Stomach (tissue), 9 donors: ENCODE measurements around the gene SLC46A2. TPM values are rescaled to one million over a fixed set of nuclear protein-coding genes. Genes with fewer than 3 reads are reported as not detected.
A peak's percentile ranks its signal among the peaks of the same experiment; 100 is the strongest.

ENCODE experiments used
- DNase-seq, 2 donors: peaks; one replicate each; pipeline versions ENCODE4 v3.0.0 to v3.0.0-alpha.2; 2013 to 2019
- H3K27ac ChIP-seq, 5 donors: fragments of 200-600 bp in 4 of 5; sonication (generic) in 4 of 5; one replicate each; pipeline ENCODE4 v1.5.1; 2013 to 2019; ENCODE audit warnings: mild to moderate bottlenecking in 1 of 5, moderate library complexity in 1 of 5
- H3K27me3 ChIP-seq, 3 donors: fragments of 200-600 bp; sonication (generic); one replicate each; pipeline ENCODE4 v1.5.1; 2017 to 2019; ENCODE audit warnings: mixed run types in 1 of 3
- H3K36me3 ChIP-seq, 4 donors: fragments of 200-600 bp; sonication (generic); 1 replicate in 3 of 4; 2 replicates in 1 of 4; pipeline ENCODE4 v1.5.1; 2016 to 2019
- H3K4me1 ChIP-seq, 4 donors: fragments of 200-600 bp; sonication (generic); one replicate each; pipeline ENCODE4 v1.5.1; 2016 to 2019
- H3K4me3 ChIP-seq, 4 donors: fragments of 200-600 bp; sonication (generic) in 3 of 4; one replicate each; pipeline ENCODE4 v1.5.1; 2016 to 2019; ENCODE audit warnings: mild to moderate bottlenecking in 1 of 4
- H3K9me3 ChIP-seq, 4 donors: fragments of 200-600 bp; sonication (generic); one replicate each; pipeline ENCODE4 v1.5.1; 2016 to 2019
- EP300 ChIP-seq: sonication (generic); formaldehyde crosslinking; IDR thresholded peaks from one replicate; pipeline ENCODE4 v1.6.1; 2017; ENCODE audit warnings: antibody characterized with exemption
- POLR2A ChIP-seq, 4 donors: fragments of 450-650 bp; IDR thresholded peaks; one replicate each; pipeline ENCODE4 v1.6.1; 2016; ENCODE audit warnings: antibody characterized with exemption in 4 of 4, control low read depth in 2 of 4, mild to moderate bottlenecking in 1 of 4, moderate library complexity in 1 of 4
- POLR2AphosphoS5 ChIP-seq, 3 donors: sonication (generic); formaldehyde crosslinking; IDR thresholded peaks; one replicate each; pipeline ENCODE4 v1.6.1; 2016; ENCODE audit warnings: antibody characterized with exemption in 3 of 3
- WGBS, 5 donors: extraction: QIAGEN DNeasy Blood & Tissue Kit in 3 of 5; methylation state at CpG; one replicate each; pipeline versions ENCODE4 v1.1.5 to v1.1.7; 2013 to 2018; 5-methylcytosine and 5-hydroxymethylcytosine counted together
- intact Hi-C: fragments of 100-400 bp; cut with DNase I; formaldehyde crosslinking; loops from one replicate; pipeline ENCODE4 v1.15.1; 2023; ENCODE audit warnings: low total_unique reads
- polyA plus RNA-seq, 3 donors: library from polyadenylated mRNA; stranded (reverse); fragments of 200-250 nt; gene quantifications; one replicate each; pipeline ENCODE4 v1.2.3, GENCODE V29; 2013
- total RNA-seq, 5 donors: library from RNA; depleted of rRNA; stranded (reverse); fragments of >200 nt; gene quantifications; one replicate each; pipeline versions ENCODE4 v1.1.0 to v1.2.3, GENCODE V29; 2014 to 2016
- TF ChIP-seq, protein P1 (sequence below), 7 experiments: fragments of 450-650 bp in 4 of 7; fragments of 200-600 bp in 3 of 7; sonication (generic) in 3 of 7; IDR thresholded peaks; one replicate each; pipeline ENCODE4 v1.5.1; 2016 to 2019; ENCODE audit warnings: antibody characterized with exemption in 7 of 7, control low read depth in 2 of 7, mild to moderate bottlenecking in 1 of 7
- donor health status: healthy with polysubstance abuse.
- donor health status: Bipolar disorder and iron deficiency.
- donor health status: healthy.

Gene SLC46A2
- total and polyA plus RNA-seq, 8 donors = 0.20 TPM; not detected in 7

DNA sequence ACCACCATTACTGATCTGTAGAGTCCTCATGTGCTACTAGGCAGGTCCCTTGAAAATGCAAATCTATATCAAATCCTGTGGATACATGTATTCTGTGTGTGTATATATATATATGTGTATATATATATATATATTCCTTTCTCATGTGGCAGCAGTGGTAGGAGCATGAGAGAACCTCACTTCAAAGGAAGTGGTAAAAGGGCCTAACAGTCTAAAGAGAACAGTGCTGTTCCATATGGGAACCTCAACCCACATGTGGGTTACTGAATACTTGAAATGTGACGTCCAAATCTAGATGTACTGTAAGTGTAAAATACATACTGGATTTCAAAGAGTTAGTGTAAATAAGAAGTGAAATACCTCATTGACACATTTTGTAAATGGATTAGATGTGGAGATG, 5.4 kb downstream of the SLC46A2 start:
- Histone ChIP-seq H3K9me3 (no peaks in the 10 kb centered on the region), H3K27ac (no peak overlapping the region), H3K36me3 (peaks cover 0 to 17% (median 8%) of the 10 kb centered on the region in 4 donors), H3K27me3 (peaks cover 0 to 16% (median 9%) of the 10 kb centered on the region in 3 donors), H3K4me3 (no peak overlapping the region), H3K4me1 (peaks cover 5 to 6% (median 6%) of the 10 kb centered on the region in 4 donors)
- no peak for TF ChIP-seq POLR2AphosphoS5 (IDR thresholded peaks at IDR 0.05)
- TF ChIP-seq EP300 = no peak
- TF ChIP-seq POLR2A (IDR thresholded peaks at IDR 0.05) = no peak
- TF ChIP-seq, protein P1, sequence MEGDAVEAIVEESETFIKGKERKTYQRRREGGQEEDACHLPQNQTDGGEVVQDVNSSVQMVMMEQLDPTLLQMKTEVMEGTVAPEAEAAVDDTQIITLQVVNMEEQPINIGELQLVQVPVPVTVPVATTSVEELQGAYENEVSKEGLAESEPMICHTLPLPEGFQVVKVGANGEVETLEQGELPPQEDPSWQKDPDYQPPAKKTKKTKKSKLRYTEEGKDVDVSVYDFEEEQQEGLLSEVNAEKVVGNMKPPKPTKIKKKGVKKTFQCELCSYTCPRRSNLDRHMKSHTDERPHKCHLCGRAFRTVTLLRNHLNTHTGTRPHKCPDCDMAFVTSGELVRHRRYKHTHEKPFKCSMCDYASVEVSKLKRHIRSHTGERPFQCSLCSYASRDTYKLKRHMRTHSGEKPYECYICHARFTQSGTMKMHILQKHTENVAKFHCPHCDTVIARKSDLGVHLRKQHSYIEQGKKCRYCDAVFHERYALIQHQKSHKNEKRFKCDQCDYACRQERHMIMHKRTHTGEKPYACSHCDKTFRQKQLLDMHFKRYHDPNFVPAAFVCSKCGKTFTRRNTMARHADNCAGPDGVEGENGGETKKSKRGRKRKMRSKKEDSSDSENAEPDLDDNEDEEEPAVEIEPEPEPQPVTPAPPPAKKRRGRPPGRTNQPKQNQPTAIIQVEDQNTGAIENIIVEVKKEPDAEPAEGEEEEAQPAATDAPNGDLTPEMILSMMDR (IDR thresholded peaks at IDR 0.05) = no peak
- WGBS, 5 donors = 76 to 90% (median 84%) methylated on average over 1 of the region's 1 CpG
- intact Hi-C loops = no loop called here
- no peak for DNase-seq

DNA sequence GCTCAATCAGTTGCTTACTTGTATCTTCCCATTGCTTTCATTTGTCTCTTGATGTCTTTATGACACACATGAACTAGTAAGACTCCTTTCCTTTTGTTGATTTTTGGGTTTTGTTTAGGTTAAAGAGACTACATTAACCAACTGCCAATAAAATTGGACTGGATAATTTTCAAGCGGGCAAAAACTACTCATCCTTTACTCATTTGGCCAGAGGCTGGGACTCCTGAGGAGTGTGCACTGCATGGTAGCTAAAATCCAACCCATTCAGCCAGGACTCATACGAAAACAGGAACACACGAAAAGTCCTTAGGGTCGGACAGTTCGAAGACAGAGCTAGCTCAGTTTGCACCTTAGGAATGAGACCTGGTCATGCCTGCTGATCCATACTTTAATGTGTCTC, 6.0 kb downstream of the SLC46A2 start:
- H3K9me3 ChIP-seq = no peaks in the 10 kb centered on the region
- peaks cover 0 to 21% (median 11%) of the 10 kb centered on the region in 4 donors for H3K36me3 ChIP-seq
- DNase-seq = no peak
- H3K27me3 ChIP-seq = peaks cover 0 to 10% (median 3%) of the 10 kb centered on the region in 3 donors
- TF ChIP-seq POLR2A (IDR thresholded peaks at IDR 0.05) (no peak), EP300 (no peak), POLR2AphosphoS5 (IDR thresholded peaks at IDR 0.05) (no peak)
- TF ChIP-seq, protein P1 (IDR thresholded peaks at IDR 0.05) = no peak
- no peak overlapping the region for H3K27ac ChIP-seq
- peaks cover 0 to under 1% (median under 1%) of the 10 kb centered on the region in 4 donors for H3K4me1 ChIP-seq
- intact Hi-C loops = no loop called here
- no peak overlapping the region for H3K4me3 ChIP-seq
- WGBS, 5 donors = 90 to 97% (median 94%) methylated on average over 5 of the region's 5 CpGs

DNA sequence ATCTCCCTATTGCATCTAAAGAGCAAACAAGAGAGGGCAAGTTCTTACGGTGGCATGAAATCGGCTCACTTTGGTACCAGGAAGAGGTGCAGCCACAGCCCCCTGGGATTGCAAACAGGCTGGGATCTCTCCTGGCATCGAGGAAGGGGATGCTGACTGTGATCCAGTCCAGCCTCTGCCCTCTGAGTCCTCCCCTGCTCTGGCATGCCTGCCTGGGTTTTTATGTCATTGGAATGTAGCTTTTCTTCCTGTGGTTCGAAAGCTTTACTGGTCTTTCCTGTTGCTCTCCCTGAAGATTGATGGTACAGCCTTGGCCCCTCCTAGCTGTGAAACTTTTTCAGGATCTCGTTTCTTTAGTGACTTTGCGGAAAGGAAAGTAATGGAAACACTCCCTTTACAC, 6.6 kb downstream of the SLC46A2 start:
- no peak overlapping the region for H3K27ac ChIP-seq
- H3K9me3 ChIP-seq = no peaks in the 10 kb centered on the region
- H3K4me1 ChIP-seq = no peaks in the 10 kb centered on the region
- H3K4me3 ChIP-seq = no peak overlapping the region
- intact Hi-C loops = no loop called here
- TF ChIP-seq EP300 (no peak), POLR2AphosphoS5 (IDR thresholded peaks at IDR 0.05) (no peak), POLR2A (IDR thresholded peaks at IDR 0.05) (no peak)
- TF ChIP-seq, protein P1 (IDR thresholded peaks at IDR 0.05) = no peak
- DNase-seq = peak in 1 of 2 donors; percentile 41
- peaks cover 0 to 21% (median 12%) of the 10 kb centered on the region in 4 donors for H3K36me3 ChIP-seq
- WGBS, 5 donors = 34 to 44% (median 39%) methylated on average over 6 of the region's 6 CpGs
- H3K27me3 ChIP-seq = peaks cover 0 to 4% (median 0%) of the 10 kb centered on the region in 3 donors

DNA sequence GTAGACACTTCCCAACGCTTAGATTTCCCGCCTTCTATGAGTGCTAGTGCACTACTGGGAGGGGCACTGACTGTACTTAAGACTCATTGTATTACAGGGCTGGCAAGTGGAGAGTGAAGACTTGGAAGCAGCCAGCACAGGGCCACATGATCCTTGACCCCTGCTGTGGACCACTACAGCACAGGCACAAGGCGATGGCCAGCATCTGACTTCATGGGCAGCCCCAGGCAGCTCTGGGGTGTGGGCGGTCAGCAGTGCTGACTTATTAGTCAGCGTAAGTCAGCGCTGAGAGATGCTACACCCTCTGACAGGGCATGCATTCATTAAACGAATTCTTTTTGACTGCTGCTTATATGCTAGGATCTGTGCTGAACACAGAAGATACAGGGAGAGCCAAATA, 9.3 kb downstream of the SLC46A2 start:
- no peak overlapping the region for H3K4me3 ChIP-seq
- 90 to 96% (median 94%) methylated on average over 7 of the region's 7 CpGs for WGBS, 5 donors
- no peak for DNase-seq
- intact Hi-C loops = no loop called here
- no peak overlapping the region for H3K27ac ChIP-seq
- H3K4me1 ChIP-seq = no peaks in the 10 kb centered on the region
- no peaks in the 10 kb centered on the region for H3K9me3 ChIP-seq
- H3K36me3 ChIP-seq = peaks cover 0 to 39% (median 24%) of the 10 kb centered on the region in 4 donors
- H3K27me3 ChIP-seq = no peaks in the 10 kb centered on the region
- TF ChIP-seq POLR2A (IDR thresholded peaks at IDR 0.05) = no peak
- no peak for TF ChIP-seq EP300
- TF ChIP-seq, protein P1 (IDR thresholded peaks at IDR 0.05) = no peak
- no peak for TF ChIP-seq POLR2AphosphoS5 (IDR thresholded peaks at IDR 0.05)
